Keratinocyte (primary cell): ENCODE data around the gene LOXL4. TPM values are rescaled to one million over a fixed set of nuclear protein-coding genes. Genes with fewer than 3 reads are reported as not detected.
"Not testable (repeated sequence)": the region's sequence is repeated elsewhere in the genome, so short reads cannot be mapped to it uniquely, and the experiment has no call there.

ENCODE experiments used
- DNase-seq: peaks from one replicate; pipeline ENCODE4 v3.0.0-alpha.2; 2011; ENCODE audit warnings: low read depth, missing footprints, low spot score
- FAIRE-seq: peaks from 2 replicates; lab custom pipeline; 2011; peaks lifted over from hg19 to GRCh38; lab: Jason Lieb, UNC
- H2AFZ ChIP-seq: 2 replicates; pipeline ENCODE4 v1.6.0; 2012; ENCODE audit warnings: low read length, control low read depth, inconsistent platforms; ENCODE audit not compliant: control insufficient read depth
- H3K27ac ChIP-seq: 2 replicates; pipeline ENCODE4 v1.5.1; 2011; ENCODE audit warnings: low read length; ENCODE audit not compliant: control insufficient read depth, insufficient read depth
- H3K27me3 ChIP-seq: 3 replicates; pipeline ENCODE4 v1.6.0; 2011; ENCODE audit warnings: low read length; ENCODE audit not compliant: control insufficient read depth, insufficient read depth; ENCODE audit errors: extremely low read depth
- H3K36me3 ChIP-seq, 2 experiments: 2 replicates in 1 of 2; 3 replicates in 1 of 2; pipeline ENCODE4 v1.5.1; 2011; ENCODE audit warnings: low read length in 2 of 2, mild to moderate bottlenecking in 1 of 2; ENCODE audit not compliant: control insufficient read depth in 2 of 2, insufficient read depth in 2 of 2; ENCODE audit errors: extremely low read depth in 1 of 2
- H3K4me1 ChIP-seq: 3 replicates; pipeline ENCODE4 v1.5.1; 2011; ENCODE audit warnings: low read length; ENCODE audit not compliant: control insufficient read depth, insufficient read depth; ENCODE audit errors: extremely low read depth
- H3K4me2 ChIP-seq: 3 replicates; pipeline ENCODE4 v1.6.0; 2011; ENCODE audit warnings: low read depth, low read length; ENCODE audit not compliant: control insufficient read depth, insufficient read depth; ENCODE audit errors: extremely low read depth
- H3K4me3 ChIP-seq, 3 experiments: fragments of 200-600 bp in 1 of 3; sonication (generic) in 1 of 3; 2 replicates in 2 of 3; 3 replicates in 1 of 3; pipeline ENCODE4 v1.5.1; 2011 to 2016; ENCODE audit warnings: low read length in 3 of 3, mild to moderate bottlenecking in 3 of 3, control low read depth in 2 of 3, inconsistent platforms in 1 of 3, low read depth in 1 of 3, mixed read lengths in 1 of 3, mixed run types in 1 of 3, moderate library complexity in 1 of 3; ENCODE audit not compliant: control insufficient read depth in 2 of 3, insufficient read depth in 2 of 3; ENCODE audit errors: extremely low read depth in 1 of 3
- H3K79me2 ChIP-seq: 2 replicates; pipeline ENCODE4 v1.6.0; 2012; ENCODE audit warnings: low read length; ENCODE audit not compliant: control insufficient read depth, insufficient read depth
- H3K9ac ChIP-seq: 3 replicates; pipeline ENCODE4 v1.6.0; 2011; ENCODE audit warnings: low read length; ENCODE audit not compliant: control insufficient read depth, insufficient read depth; ENCODE audit errors: extremely low read depth
- H3K9me1 ChIP-seq: 3 replicates; pipeline ENCODE4 v1.6.0; 2011; ENCODE audit warnings: low read length; ENCODE audit not compliant: control insufficient read depth, insufficient read depth; ENCODE audit errors: extremely low read depth
- H3K9me3 ChIP-seq: 2 replicates; pipeline ENCODE4 v1.5.1; 2012; ENCODE audit warnings: low read depth, low read length; ENCODE audit not compliant: control insufficient read depth
- H4K20me1 ChIP-seq: 3 replicates; pipeline ENCODE4 v1.6.0; 2011; ENCODE audit warnings: low read length; ENCODE audit not compliant: control insufficient read depth, insufficient read depth; ENCODE audit errors: extremely low read depth
- EZH2 ChIP-seq: IDR thresholded peaks from one replicate; pipeline ENCODE4 v1.6.1; 2012; ENCODE audit warnings: inconsistent platforms, mild to moderate bottlenecking, low read length, moderate library complexity
- dilution Hi-C: fragments of 300-500 bp; cut with MboI; formaldehyde crosslinking; loops from one replicate; pipeline ENCODE4 v1.7.0; 2020; ENCODE audit warnings: low sequenced_read_pairs; ENCODE audit not compliant: extremely low pct_ligation_motif_present
- polyA plus RNA-seq, 5 experiments: library from polyadenylated mRNA; depleted of rRNA in 3 of 5; stranded (reverse) in 3 of 5; stranded (forward) in 1 of 5; unstranded in 1 of 5; fragments of >200 nt; gene quantifications; 1 replicate in 1 of 5; 2 replicates in 3 of 5; 3 replicates in 1 of 5; pipeline versions ENCODE4 v1.2.1 to v1.2.3, GENCODE V29; 2011 to 2012; ENCODE audit warnings: missing spikeins in 2 of 5, low read depth in 1 of 5, low replicate concordance in 1 of 5
- TF ChIP-seq, protein P1 (sequence below), 3 experiments: IDR thresholded peaks in 1 of 3; conservative IDR thresholded peaks in 1 of 3; optimal IDR thresholded peaks in 1 of 3; 2 replicates in 2 of 3; 3 replicates in 1 of 3; pipeline versions ENCODE3 to v1.5.1; 2011; ENCODE audit warnings: low read length in 3 of 3, mild to moderate bottlenecking in 3 of 3, moderate library complexity in 2 of 3, control low read depth in 1 of 3, inconsistent platforms in 1 of 3; ENCODE audit not compliant: insufficient read depth in 2 of 3; ENCODE audit errors: extremely low read depth in 1 of 3

Gene LOXL4
- polyA plus RNA-seq, 1 donor (not counting 4 experiments of a cell fraction or from before 2014, with no cell fraction given), result 0.01 TPM

- peak; percentile 66 for FAIRE-seq
These were observed 32.1 kb downstream of the LOXL4 start for GRCh38 chr10:98235846-98236245.

DNA sequence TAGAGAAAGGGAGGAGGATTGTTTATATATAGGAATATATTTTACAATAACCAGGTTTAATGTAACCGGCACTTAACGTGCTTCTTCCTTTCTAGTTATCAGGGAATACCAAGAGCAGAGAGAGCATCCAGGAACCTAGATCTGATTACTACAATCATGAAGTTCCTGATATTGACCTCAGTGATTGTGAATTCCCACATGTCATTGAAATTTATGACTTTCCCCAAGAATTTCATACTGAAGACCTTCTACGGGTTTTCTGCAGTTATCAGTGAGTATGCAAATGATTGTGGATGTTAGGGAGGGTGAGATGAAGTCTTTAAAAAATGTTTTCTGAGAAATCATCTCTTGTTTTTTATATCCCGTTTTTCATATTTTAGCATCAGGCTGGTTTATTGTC, 36.6 kb downstream of the LOXL4 start:
- Histone ChIP-seq H3K4me2 (no peak overlapping the region), H3K79me2 (no peaks in the 10 kb centered on the region), H3K4me1 (peaks cover 4% of the 10 kb centered on the region), H3K9ac (no peak overlapping the region), H3K4me3 (no peak overlapping the region), H4K20me1 (no peaks in the 10 kb centered on the region), H2AFZ (no peak overlapping the region), H3K9me3 (no peaks in the 10 kb centered on the region), H3K27ac (no peak overlapping the region), H3K27me3 (no peaks in the 10 kb centered on the region), H3K36me3 (peaks cover 0 to 4% of the 10 kb centered on the region in 2 experiments), H3K9me1 (no peaks in the 10 kb centered on the region)
- dilution Hi-C loops, result no loop called here
- DNase-seq (no peak), FAIRE-seq (no peak)
- TF ChIP-seq EZH2, result no peak
- TF ChIP-seq, protein P1, sequence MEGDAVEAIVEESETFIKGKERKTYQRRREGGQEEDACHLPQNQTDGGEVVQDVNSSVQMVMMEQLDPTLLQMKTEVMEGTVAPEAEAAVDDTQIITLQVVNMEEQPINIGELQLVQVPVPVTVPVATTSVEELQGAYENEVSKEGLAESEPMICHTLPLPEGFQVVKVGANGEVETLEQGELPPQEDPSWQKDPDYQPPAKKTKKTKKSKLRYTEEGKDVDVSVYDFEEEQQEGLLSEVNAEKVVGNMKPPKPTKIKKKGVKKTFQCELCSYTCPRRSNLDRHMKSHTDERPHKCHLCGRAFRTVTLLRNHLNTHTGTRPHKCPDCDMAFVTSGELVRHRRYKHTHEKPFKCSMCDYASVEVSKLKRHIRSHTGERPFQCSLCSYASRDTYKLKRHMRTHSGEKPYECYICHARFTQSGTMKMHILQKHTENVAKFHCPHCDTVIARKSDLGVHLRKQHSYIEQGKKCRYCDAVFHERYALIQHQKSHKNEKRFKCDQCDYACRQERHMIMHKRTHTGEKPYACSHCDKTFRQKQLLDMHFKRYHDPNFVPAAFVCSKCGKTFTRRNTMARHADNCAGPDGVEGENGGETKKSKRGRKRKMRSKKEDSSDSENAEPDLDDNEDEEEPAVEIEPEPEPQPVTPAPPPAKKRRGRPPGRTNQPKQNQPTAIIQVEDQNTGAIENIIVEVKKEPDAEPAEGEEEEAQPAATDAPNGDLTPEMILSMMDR (optimal IDR thresholded peaks at IDR 0.05 in 1 of 3, IDR thresholded peaks at IDR 0.05 in 1 of 3, conservative IDR thresholded peaks at IDR 0.05 in 1 of 3; ENCODE audit: extremely low read depth in 1 of 3, insufficient read depth in 2 of 3, low read length in 3 of 3), result no peak

More at GRCh38 chr10:98235846-98236245, 32.1 kb downstream of the LOXL4 start:
- Histone ChIP-seq H3K9me1 (no peaks in the 10 kb centered on the region), H4K20me1 (no peaks in the 10 kb centered on the region), H2AFZ (no peak overlapping the region), H3K27ac (no peak overlapping the region), H3K9ac (no peak overlapping the region), H3K4me1 (peaks cover 4% of the 10 kb centered on the region), H3K4me3 (no peak overlapping the region), H3K36me3 (peaks cover 0 to 9% of the 10 kb centered on the region in 2 experiments), H3K27me3 (no peaks in the 10 kb centered on the region), H3K79me2 (no peaks in the 10 kb centered on the region), H3K4me2 (no peak overlapping the region), H3K9me3 (no peaks in the 10 kb centered on the region)
- TF ChIP-seq EZH2, result no peak
- TF ChIP-seq, protein P1 (optimal IDR thresholded peaks at IDR 0.05 in 1 of 3, IDR thresholded peaks at IDR 0.05 in 1 of 3, conservative IDR thresholded peaks at IDR 0.05 in 1 of 3; ENCODE audit: extremely low read depth in 1 of 3, insufficient read depth in 2 of 3, low read length in 3 of 3), result no peak
- no peak for DNase-seq
- dilution Hi-C loops, result no loop called here

DNA sequence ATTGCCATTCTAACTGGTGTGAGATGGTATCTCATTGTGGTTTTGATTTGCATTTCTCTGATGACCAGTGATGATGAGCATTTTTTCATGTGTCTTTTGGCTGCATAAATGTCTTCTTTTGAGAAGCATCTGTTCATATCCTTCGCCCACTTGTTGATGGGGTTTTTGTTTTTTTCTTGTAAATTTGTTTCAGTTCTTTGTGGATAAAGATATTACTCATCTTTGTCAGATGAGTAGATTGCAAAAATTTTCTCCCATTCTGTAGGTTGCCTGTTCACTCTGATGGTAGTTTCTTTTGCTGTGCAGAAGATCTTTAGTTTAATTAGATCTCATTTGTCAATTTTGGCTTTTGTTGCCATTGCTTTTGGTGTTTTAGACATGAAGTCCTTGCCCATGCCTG, 39.7 kb downstream of the LOXL4 start:
- H3K9me1 ChIP-seq, dilution Hi-C loops, H3K9ac ChIP-seq, H3K4me1 ChIP-seq, H3K36me3 ChIP-seq, FAIRE-seq, DNase-seq, H3K4me3 ChIP-seq, H3K27ac ChIP-seq, H3K9me3 ChIP-seq, H3K4me2 ChIP-seq, H3K27me3 ChIP-seq, H4K20me1 ChIP-seq, H2AFZ ChIP-seq: not testable (repeated sequence)
- H3K79me2 ChIP-seq, result peaks cover 15% of the 10 kb centered on the region

DNA sequence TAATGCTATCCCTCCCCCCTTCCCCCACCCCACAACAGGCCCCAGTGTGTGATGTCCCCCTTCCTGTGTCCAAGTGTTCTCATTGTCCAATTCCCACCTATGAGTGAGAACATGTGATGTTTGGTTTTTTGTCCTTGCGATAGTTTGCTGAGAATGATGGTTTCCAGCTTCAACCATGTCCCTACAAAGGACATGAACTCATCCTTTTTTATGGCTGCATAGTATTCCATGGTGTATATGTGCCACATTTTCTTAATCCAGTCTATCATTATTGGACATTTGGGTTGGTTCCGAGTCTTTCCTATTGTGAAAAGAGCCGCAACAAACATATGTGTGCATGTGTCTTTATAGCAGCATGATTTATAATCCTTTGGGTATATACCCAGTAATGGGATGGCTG, 40.3 kb downstream of the LOXL4 start:
- H3K27ac ChIP-seq, H4K20me1 ChIP-seq, FAIRE-seq, DNase-seq, H3K36me3 ChIP-seq, H3K9me3 ChIP-seq, H3K9me1 ChIP-seq, H3K9ac ChIP-seq, H3K4me1 ChIP-seq, H3K4me3 ChIP-seq, H2AFZ ChIP-seq, H3K27me3 ChIP-seq, dilution Hi-C loops, H3K4me2 ChIP-seq: not testable (repeated sequence)
- H3K79me2 ChIP-seq, result peaks cover 15% of the 10 kb centered on the region
